Breast epithelium (tissue), 3 donors: ENCODE measurements around the gene MPPED1.

ENCODE experiments used
- CTCF ChIP-seq, 3 donors: fragments of 450-650 bp; IDR thresholded peaks; one replicate each; pipeline ENCODE4 v1.5.1; 2016 to 2017; ENCODE audit warnings: antibody characterized with exemption in 3 of 3, mild to moderate bottlenecking in 3 of 3, moderate library complexity in 3 of 3
- POLR2A ChIP-seq: fragments of 450-650 bp; IDR thresholded peaks from one replicate; pipeline ENCODE4 v1.6.1; 2016; ENCODE audit warnings: antibody characterized with exemption, mild to moderate bottlenecking, moderate library complexity
- POLR2AphosphoS5 ChIP-seq, 3 donors: sonication (generic); formaldehyde crosslinking; IDR thresholded peaks; one replicate each; pipeline ENCODE4 v1.6.1; 2017; ENCODE audit warnings: antibody characterized with exemption in 3 of 3

- TF ChIP-seq CTCF (IDR thresholded peaks at IDR 0.05) (no peak), POLR2A (no peak), POLR2AphosphoS5 (IDR thresholded peaks at IDR 0.05) (no peak)
These were observed 2.8 kb upstream of the MPPED1 start for GRCh38 chr22:43409046-43409445.
